ENCODE data around the gene GPR35.
"Not testable (repeated sequence)": the region's sequence is repeated elsewhere in the genome, so short reads cannot be mapped to it uniquely, and the experiment has no call there.

The GPR35 gene

GRCh38 chr2:240650254-240650965, 25.1 kb downstream of the GPR35 start:
- no peak for DNase-seq (ENCODE audit: low read depth in 1 of 2, low spot score in 1 of 2)

GRCh38 chr2:240651185-240651584, 25.9 kb downstream of the GPR35 start:
- no peak for DNase-seq (ENCODE audit: low read depth in 1 of 2, low spot score in 1 of 2)

GRCh38 chr2:240655931-240656886, 30.9 kb downstream of the GPR35 start:
- no peak for DNase-seq (ENCODE audit: low read depth in 1 of 2, low spot score in 1 of 2)

- not testable (repeated sequence) for DNase-seq (ENCODE audit: low read depth in 1 of 2, low spot score in 1 of 2)
Observed at GRCh38 chr2:240659883-240660282, 34.6 kb downstream of the GPR35 start.

GRCh38 chr2:240662681-240663080, 37.4 kb downstream of the GPR35 start:
- DNase-seq (ENCODE audit: low read depth in 1 of 2, low spot score in 1 of 2) = no peak

GRCh38 chr2:240663546-240664190, 38.4 kb downstream of the GPR35 start:
- no peak for DNase-seq (ENCODE audit: low read depth in 1 of 2, low spot score in 1 of 2)

GRCh38 chr2:240664622-240665021, 39.3 kb downstream of the GPR35 start:
- no peak for DNase-seq (ENCODE audit: low read depth in 1 of 2, low spot score in 1 of 2)

GRCh38 chr2:240670402-240670801, 45.1 kb downstream of the GPR35 start:
- no peak for DNase-seq (ENCODE audit: low read depth in 1 of 2, low spot score in 1 of 2)

- DNase-seq (ENCODE audit: low read depth in 1 of 2, low spot score in 1 of 2) = no peak
Observed at GRCh38 chr2:240670950-240671349, 45.7 kb downstream of the GPR35 start.

GRCh38 chr2:240672076-240672700, 46.9 kb downstream of the GPR35 start:
- no peak for DNase-seq (ENCODE audit: low read depth in 1 of 2, low spot score in 1 of 2)

GRCh38 chr2:240672701-240673190, 47.5 kb downstream of the GPR35 start:
- DNase-seq (ENCODE audit: low read depth in 1 of 2, low spot score in 1 of 2) = no peak

GRCh38 chr2:240674461-240675184, 49.3 kb downstream of the GPR35 start:
- DNase-seq (ENCODE audit: low read depth in 1 of 2, low spot score in 1 of 2) = not testable (repeated sequence)

GRCh38 chr2:240675345-240675744, 50.1 kb downstream of the GPR35 start:
- DNase-seq (ENCODE audit: low read depth in 1 of 2, low spot score in 1 of 2) = not testable (repeated sequence)

GRCh38 chr2:240678043-240678442, 52.8 kb downstream of the GPR35 start:
- not testable (repeated sequence) for DNase-seq (ENCODE audit: low read depth in 1 of 2, low spot score in 1 of 2)

GRCh38 chr2:240678909-240679308, 53.6 kb downstream of the GPR35 start:
- DNase-seq (ENCODE audit: low read depth in 1 of 2, low spot score in 1 of 2) = not testable (repeated sequence)

- DNase-seq (ENCODE audit: low read depth in 1 of 2, low spot score in 1 of 2) = not testable (repeated sequence)
Observed at GRCh38 chr2:240680185-240680584, 54.9 kb downstream of the GPR35 start.

Measured in stimulated activated CD4-positive, alpha-beta T cell treated with anti-CD3 and anti-CD28 coated beads, Interleukin-15, amount 100 ng/mL, for 1 hour (primary cell).